ENCODE data around the gene RDX. TPM values are rescaled to one million over a fixed set of nuclear protein-coding genes. Genes with fewer than 3 reads are reported as not detected.

Gene RDX
- total RNA-seq, 4 donors from 2014 or later, result 35.3 to 62.9 (median 51.7) TPM

GRCh38 chr11:110298301-110298765 lies 1.9 kb upstream of the RDX start:
- intact Hi-C loops (cut with DNase I), result no loop called here
- no peak for DNase-seq
- Histone ChIP-seq H3K27me3 (no peaks in the 10 kb centered on the region), H3K4me3 (no peak overlapping the region), H3K36me3 (no peaks in the 10 kb centered on the region), H3K9me3 (no peaks in the 10 kb centered on the region), H3K4me1 (peaks cover 23 to 41% (median 27%) of the 10 kb centered on the region in 3 donors), H3K27ac (no peak overlapping the region)
- WGBS, 2 donors, result 48 to 52% methylated on average over 4 to 5 of the region's 5 CpGs
- TF ChIP-seq CTCF (IDR thresholded peaks at IDR 0.05), result no peak

GRCh38 chr11:110297726-110298300 lies 1.4 kb upstream of the RDX start:
- no peak for TF ChIP-seq CTCF (IDR thresholded peaks at IDR 0.05)
- no peak for TF ChIP-seq POLR2A (IDR thresholded peaks at IDR 0.05)
- peak overlapping the region; percentile 95 to 99 (median 99) for H3K27ac ChIP-seq
- H3K4me1 ChIP-seq, result peaks cover 23 to 46% (median 31%) of the 10 kb centered on the region in 3 donors
- no peak overlapping the region for H3K4me3 ChIP-seq
- no peaks in the 10 kb centered on the region for H3K9me3 ChIP-seq
- no peak for DNase-seq
- H3K27me3 ChIP-seq, result no peaks in the 10 kb centered on the region
- 49 to 53% methylated on average over 3 of the region's 3 CpGs for WGBS, 2 donors
- intact Hi-C loops (cut with DNase I), result no loop called here
- no peaks in the 10 kb centered on the region for H3K36me3 ChIP-seq

DNA sequence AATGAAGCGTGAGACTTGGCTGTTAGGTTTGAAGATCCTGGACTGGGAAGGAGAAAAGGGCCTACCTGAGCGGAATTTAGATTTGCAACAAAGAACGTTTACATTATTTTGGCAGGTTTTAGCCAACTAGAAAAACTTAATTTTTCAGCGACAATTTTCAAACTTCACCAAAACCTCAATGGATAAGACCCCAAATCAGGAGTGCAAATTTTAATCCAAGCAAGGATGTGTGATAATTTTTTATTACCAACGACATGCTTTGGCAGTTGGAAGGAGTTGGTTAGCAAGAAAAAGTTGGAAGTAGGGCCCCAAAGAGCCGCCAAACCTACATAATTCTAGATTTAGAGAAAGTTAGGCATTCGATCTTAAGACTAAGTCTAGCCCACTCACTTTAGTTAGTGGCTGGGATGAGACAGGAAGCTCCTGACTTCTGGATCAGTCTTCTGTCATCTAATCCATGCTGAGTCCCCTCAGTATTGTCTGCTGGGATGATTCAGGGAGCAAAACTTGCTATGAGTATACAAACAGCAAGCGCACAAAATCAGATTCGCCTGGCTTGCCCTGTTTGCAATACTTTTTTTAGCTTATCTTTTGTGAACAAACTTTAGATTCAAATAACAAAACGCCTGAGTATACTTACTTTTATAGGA lies 787 bp upstream of the RDX start:
- TF ChIP-seq CTCF (IDR thresholded peaks at IDR 0.05) (peak in 1 of 6 experiments; percentile 6), POLR2A (IDR thresholded peaks at IDR 0.05) (no peak)
- H3K27ac ChIP-seq, result peak overlapping the region; percentile 95 to 99 (median 99)
- H3K4me3 ChIP-seq, result peak overlapping the region; percentile 78 to 100 (median 91)
- H3K4me1 ChIP-seq, result peaks cover 23 to 52% (median 34%) of the 10 kb centered on the region in 3 donors
- H3K36me3 ChIP-seq, result no peaks in the 10 kb centered on the region
- no peaks in the 10 kb centered on the region for H3K9me3 ChIP-seq
- intact Hi-C loops (cut with DNase I), result no loop called here
- DNase-seq, result no peak
- 28 to 38% methylated on average over 8 to 9 of the region's 10 CpGs for WGBS, 2 donors
- H3K27me3 ChIP-seq, result no peaks in the 10 kb centered on the region

DNA sequence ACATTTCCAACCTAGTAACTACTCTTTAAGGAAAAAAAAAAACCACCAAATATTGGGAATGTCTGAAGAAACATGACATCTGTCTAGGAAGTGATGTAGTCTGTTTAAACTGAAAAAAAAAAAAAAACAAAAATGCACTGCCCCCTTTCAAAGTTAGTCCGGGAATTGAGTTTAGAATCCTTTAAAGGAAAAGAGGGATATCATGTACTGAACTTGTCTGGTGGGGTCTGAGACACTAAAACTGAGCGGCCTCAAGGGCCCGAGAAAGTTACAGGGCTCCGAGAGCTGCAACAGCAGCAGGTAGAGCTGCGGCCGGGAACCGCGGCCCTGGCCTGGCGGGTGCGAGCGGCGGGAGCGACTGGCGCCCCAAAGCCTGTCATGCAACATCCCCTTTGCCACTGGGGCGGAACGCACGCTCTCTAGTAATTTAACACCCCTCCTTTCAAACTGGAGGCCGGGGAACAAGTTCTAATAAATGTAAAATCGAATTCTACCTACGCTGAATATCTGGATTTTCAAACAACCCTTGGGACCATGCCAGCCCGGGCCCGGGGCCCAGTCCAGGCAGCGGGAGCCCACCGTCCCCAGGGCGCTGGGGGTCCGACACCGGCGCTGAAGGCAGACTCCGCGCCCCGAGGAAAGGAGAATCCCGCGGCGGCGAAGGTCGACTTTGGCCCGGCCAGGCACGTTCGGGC lies 736 bp downstream of the RDX start:
- no peak for DNase-seq
- Histone ChIP-seq H3K4me3 (peak overlapping the region; percentile 78 to 100 (median 91)), H3K9me3 (no peaks in the 10 kb centered on the region), H3K36me3 (no peaks in the 10 kb centered on the region), H3K27me3 (no peaks in the 10 kb centered on the region), H3K27ac (peak overlapping the region; percentile 95 to 99 (median 99)), H3K4me1 (peaks cover 23 to 66% (median 35%) of the 10 kb centered on the region in 3 donors)
- intact Hi-C loops (cut with DNase I), result no loop called here
- WGBS, 2 donors, result 0 to 1% methylated on average over 15 to 24 of the region's 39 CpGs
- no peak for TF ChIP-seq CTCF (IDR thresholded peaks at IDR 0.05)
- no peak for TF ChIP-seq POLR2A (IDR thresholded peaks at IDR 0.05)

DNA sequence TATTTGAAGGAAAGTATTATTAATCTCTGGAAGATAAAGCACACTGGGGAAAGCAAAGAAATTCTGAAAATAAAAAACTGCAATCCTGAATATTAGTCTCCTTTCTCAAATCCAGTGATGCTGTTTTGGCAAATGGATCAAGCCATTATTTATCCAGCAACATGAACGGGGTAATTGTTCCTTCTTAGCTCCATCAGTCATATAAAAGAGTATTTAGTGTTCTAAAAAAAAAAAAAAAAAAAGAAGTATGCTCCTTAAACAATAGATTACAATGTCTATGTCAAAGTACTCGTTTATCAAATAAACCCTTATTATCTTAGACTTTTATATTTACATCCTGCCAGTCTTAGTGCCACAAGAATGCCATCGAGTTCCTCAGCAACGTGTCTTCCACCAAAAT lies 1.3 kb downstream of the RDX start:
- WGBS, 2 donors, result 4 to 8% methylated on average over 4 of the region's 4 CpGs
- intact Hi-C loops (cut with DNase I), result no loop called here
- Histone ChIP-seq H3K9me3 (no peaks in the 10 kb centered on the region), H3K4me3 (peak overlapping the region; percentile 78 to 100 (median 91)), H3K27ac (peak overlapping the region in 3 of 4 donors; percentile 95 to 99 (median 99)), H3K36me3 (no peaks in the 10 kb centered on the region), H3K4me1 (peaks cover 23 to 70% (median 35%) of the 10 kb centered on the region in 3 donors), H3K27me3 (no peaks in the 10 kb centered on the region)
- TF ChIP-seq POLR2A (IDR thresholded peaks at IDR 0.05) (no peak), CTCF (IDR thresholded peaks at IDR 0.05) (no peak)
- no peak for DNase-seq

All from esophagus squamous epithelium (tissue), 5 donors.